ENCODE results near the gene ZFP36L1.

Gene ZFP36L1

GRCh38 chr14:68787092-68787992 is 5.5 kb downstream of the ZFP36L1 start:
- Histone ChIP-seq H3K4me1 (ENCODE audit: control insufficient read depth, insufficient read depth, low read length) (peaks cover 4% of the 10 kb centered on the region), H3K4me3 (ENCODE audit: low read depth, low read length) (no peak overlapping the region), H3K9ac (ENCODE audit: low read depth, low read length) (no peak overlapping the region), H3K9me3 (ENCODE audit: control insufficient read depth, insufficient read depth, low read length) (no peaks in the 10 kb centered on the region), H3K27me3 (ENCODE audit: control insufficient read depth, insufficient read depth, low read length) (no peaks in the 10 kb centered on the region), H3K36me3 (ENCODE audit: control insufficient read depth, insufficient read depth, low read length) (peaks cover 24% of the 10 kb centered on the region)

- Histone ChIP-seq H3K36me3 (ENCODE audit: control insufficient read depth, insufficient read depth, low read length) (peaks cover 24% of the 10 kb centered on the region), H3K27me3 (ENCODE audit: control insufficient read depth, insufficient read depth, low read length) (no peaks in the 10 kb centered on the region), H3K4me1 (ENCODE audit: control insufficient read depth, insufficient read depth, low read length) (peaks cover 4% of the 10 kb centered on the region)
Measured at GRCh38 chr14:68786491-68787091, 6.3 kb downstream of the ZFP36L1 start.

GRCh38 chr14:68785534-68786490 is 7.1 kb downstream of the ZFP36L1 start:
- Histone ChIP-seq H3K9me3 (ENCODE audit: control insufficient read depth, insufficient read depth, low read length) (no peaks in the 10 kb centered on the region), H3K4me1 (ENCODE audit: control insufficient read depth, insufficient read depth, low read length) (peaks cover 4% of the 10 kb centered on the region), H3K4me3 (ENCODE audit: low read depth, low read length) (no peak overlapping the region), H3K36me3 (ENCODE audit: control insufficient read depth, insufficient read depth, low read length) (peaks cover 24% of the 10 kb centered on the region), H3K27me3 (ENCODE audit: control insufficient read depth, insufficient read depth, low read length) (no peaks in the 10 kb centered on the region), H3K9ac (ENCODE audit: low read depth, low read length) (no peak overlapping the region)

More at GRCh38 chr14:68786491-68787091, 6.3 kb downstream of the ZFP36L1 start:
- H3K9ac ChIP-seq (ENCODE audit: low read depth, low read length) = no peak overlapping the region
- no peak overlapping the region for H3K4me3 ChIP-seq (ENCODE audit: low read depth, low read length)
- H3K9me3 ChIP-seq (ENCODE audit: control insufficient read depth, insufficient read depth, low read length) = no peaks in the 10 kb centered on the region

- peaks cover 4% of the 10 kb centered on the region for H3K4me1 ChIP-seq (ENCODE audit: control insufficient read depth, insufficient read depth, low read length)
- no peak overlapping the region for H3K4me3 ChIP-seq (ENCODE audit: low read depth, low read length)
- peaks cover under 1% of the 10 kb centered on the region for H3K27me3 ChIP-seq (ENCODE audit: control insufficient read depth, insufficient read depth, low read length)
- H3K9ac ChIP-seq (ENCODE audit: low read depth, low read length) = no peak overlapping the region
- no peaks in the 10 kb centered on the region for H3K9me3 ChIP-seq (ENCODE audit: control insufficient read depth, insufficient read depth, low read length)
- H3K36me3 ChIP-seq (ENCODE audit: control insufficient read depth, insufficient read depth, low read length) = peaks cover 19% of the 10 kb centered on the region
Measured at GRCh38 chr14:68784978-68785533, 7.8 kb downstream of the ZFP36L1 start.

GRCh38 chr14:68784226-68784910 is 8.5 kb downstream of the ZFP36L1 start:
- Histone ChIP-seq H3K4me1 (ENCODE audit: control insufficient read depth, insufficient read depth, low read length) (peaks cover 4% of the 10 kb centered on the region), H3K4me3 (ENCODE audit: low read depth, low read length) (no peak overlapping the region), H3K27me3 (ENCODE audit: control insufficient read depth, insufficient read depth, low read length) (peaks cover 2% of the 10 kb centered on the region), H3K9ac (ENCODE audit: low read depth, low read length) (no peak overlapping the region), H3K36me3 (ENCODE audit: control insufficient read depth, insufficient read depth, low read length) (peaks cover 12% of the 10 kb centered on the region), H3K9me3 (ENCODE audit: control insufficient read depth, insufficient read depth, low read length) (no peaks in the 10 kb centered on the region)

GRCh38 chr14:68783408-68784225 is 9.2 kb downstream of the ZFP36L1 start:
- H3K4me1 ChIP-seq (ENCODE audit: control insufficient read depth, insufficient read depth, low read length) = peaks cover 4% of the 10 kb centered on the region
- peaks cover 6% of the 10 kb centered on the region for H3K36me3 ChIP-seq (ENCODE audit: control insufficient read depth, insufficient read depth, low read length)
- H3K4me3 ChIP-seq (ENCODE audit: low read depth, low read length) = no peak overlapping the region
- H3K9me3 ChIP-seq (ENCODE audit: control insufficient read depth, insufficient read depth, low read length) = no peaks in the 10 kb centered on the region
- H3K27me3 ChIP-seq (ENCODE audit: control insufficient read depth, insufficient read depth, low read length) = peaks cover 2% of the 10 kb centered on the region
- H3K9ac ChIP-seq (ENCODE audit: low read depth, low read length) = no peak overlapping the region

- Histone ChIP-seq H3K9ac (ENCODE audit: low read depth, low read length) (no peak overlapping the region), H3K36me3 (ENCODE audit: control insufficient read depth, insufficient read depth, low read length) (peaks cover 5% of the 10 kb centered on the region), H3K9me3 (ENCODE audit: control insufficient read depth, insufficient read depth, low read length) (no peaks in the 10 kb centered on the region), H3K4me3 (ENCODE audit: low read depth, low read length) (no peak overlapping the region), H3K27me3 (ENCODE audit: control insufficient read depth, insufficient read depth, low read length) (peaks cover 2% of the 10 kb centered on the region), H3K4me1 (ENCODE audit: control insufficient read depth, insufficient read depth, low read length) (peaks cover 4% of the 10 kb centered on the region)
Measured at GRCh38 chr14:68782091-68782981, 10.5 kb downstream of the ZFP36L1 start.

- H3K27me3 ChIP-seq (ENCODE audit: control insufficient read depth, insufficient read depth, low read length) = peaks cover 2% of the 10 kb centered on the region
- no peaks in the 10 kb centered on the region for H3K9me3 ChIP-seq (ENCODE audit: control insufficient read depth, insufficient read depth, low read length)
- no peaks in the 10 kb centered on the region for H3K4me1 ChIP-seq (ENCODE audit: control insufficient read depth, insufficient read depth, low read length)
- no peak overlapping the region for H3K4me3 ChIP-seq (ENCODE audit: low read depth, low read length)
- no peaks in the 10 kb centered on the region for H3K36me3 ChIP-seq (ENCODE audit: control insufficient read depth, insufficient read depth, low read length)
- H3K9ac ChIP-seq (ENCODE audit: low read depth, low read length) = no peak overlapping the region
Measured at GRCh38 chr14:68781161-68782021, 11.5 kb downstream of the ZFP36L1 start.
